HG03442 (cell line): ENCODE measurements around the gene DMC1.
"Not testable (repeated sequence)": the region's sequence is repeated elsewhere in the genome, so short reads cannot be mapped to it uniquely, and the experiment has no call there.

Experiments used
- ATAC-seq: cut with Tn5 transposase; IDR thresholded peaks from one replicate; pipeline ENCODE4 v1.9.1; 2021; ENCODE audit warnings: mild to moderate bottlenecking, moderate library complexity; ENCODE audit not compliant: unreplicated experiment

DMC1 gene, protein sequence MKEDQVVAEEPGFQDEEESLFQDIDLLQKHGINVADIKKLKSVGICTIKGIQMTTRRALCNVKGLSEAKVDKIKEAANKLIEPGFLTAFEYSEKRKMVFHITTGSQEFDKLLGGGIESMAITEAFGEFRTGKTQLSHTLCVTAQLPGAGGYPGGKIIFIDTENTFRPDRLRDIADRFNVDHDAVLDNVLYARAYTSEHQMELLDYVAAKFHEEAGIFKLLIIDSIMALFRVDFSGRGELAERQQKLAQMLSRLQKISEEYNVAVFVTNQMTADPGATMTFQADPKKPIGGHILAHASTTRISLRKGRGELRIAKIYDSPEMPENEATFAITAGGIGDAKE

GRCh38 chr22:38569972-38570778 is at the start of gene DMC1:
TSS of gene DMC1 (minus strand) at chr22:38570183. CDS start at chr22:38568256, 1,927 bp downstream.
- no peak for ATAC-seq

- ATAC-seq: no peak
These were observed 48.7 kb upstream of the DMC1 start for GRCh38 chr22:38618682-38619081.

- no peak for ATAC-seq
These were observed 48.3 kb upstream of the DMC1 start for GRCh38 chr22:38618258-38618657.

- not testable (repeated sequence) for ATAC-seq
These were observed 45.1 kb upstream of the DMC1 start for GRCh38 chr22:38615064-38615405.

- no peak for ATAC-seq
These were observed 44.5 kb upstream of the DMC1 start for GRCh38 chr22:38614332-38615063.

DNA sequence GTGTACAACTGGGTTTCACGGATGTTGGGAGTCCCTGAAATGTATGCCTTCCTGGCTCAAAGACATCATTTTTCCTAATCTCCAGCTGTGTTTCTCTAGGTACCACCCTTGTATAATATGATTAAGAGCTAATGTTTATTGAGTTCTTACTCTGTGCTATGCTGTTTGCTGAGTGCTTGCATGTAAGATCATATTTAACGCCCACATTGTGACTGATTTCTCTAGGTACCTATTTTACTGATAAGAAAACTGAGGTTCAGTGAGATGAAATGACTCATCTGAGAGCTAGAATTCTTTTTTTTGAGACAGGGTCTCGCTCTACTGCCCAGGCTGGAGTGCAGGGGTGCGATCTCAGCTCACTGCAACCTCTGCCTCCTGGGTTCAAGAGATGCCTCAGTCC is 43.6 kb upstream of the DMC1 start:
- ATAC-seq: no peak

DNA sequence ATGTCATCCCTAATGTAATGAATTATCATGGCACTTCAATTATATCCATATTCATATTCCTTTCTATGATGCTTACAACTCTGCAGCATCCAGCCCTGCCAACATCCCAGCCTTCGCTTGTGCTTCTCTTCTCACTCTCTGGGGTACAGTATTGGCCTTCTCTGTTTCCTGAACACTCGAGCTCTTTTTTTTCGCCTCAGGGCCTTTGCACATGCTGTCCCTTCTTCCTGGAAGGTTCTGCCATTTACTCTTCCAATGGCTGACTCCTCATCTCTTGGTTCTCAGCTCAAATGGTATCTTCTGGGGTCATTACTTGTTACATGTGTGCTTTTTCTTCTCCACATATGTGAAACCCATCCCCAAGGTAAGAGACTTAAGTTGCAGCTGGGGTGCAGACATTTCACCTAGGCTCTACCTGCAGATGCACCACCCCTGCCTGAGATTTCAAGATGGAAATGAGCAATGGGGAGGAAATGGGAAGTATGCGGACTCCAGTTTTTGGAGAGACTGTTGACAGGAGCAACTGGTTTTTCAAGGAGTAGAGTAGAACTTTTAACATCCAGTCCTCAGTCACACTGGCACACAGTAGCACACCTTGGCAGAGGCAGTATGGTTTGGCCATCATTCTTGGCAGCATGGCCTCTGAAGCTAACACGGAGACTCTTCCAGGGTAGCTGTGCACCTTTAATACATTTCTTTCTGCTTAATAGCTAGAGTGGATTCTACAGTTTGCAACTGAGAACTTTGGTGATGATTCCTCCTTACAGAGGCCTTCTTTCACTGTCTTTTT is 42.4 kb upstream of the DMC1 start:
- ATAC-seq: no peak

- no peak for ATAC-seq
These were observed 41.6 kb upstream of the DMC1 start for GRCh38 chr22:38611559-38611958.

- no peak for ATAC-seq
These were observed 40.3 kb upstream of the DMC1 start for GRCh38 chr22:38610234-38610633.

- no peak for ATAC-seq
These were observed 39.2 kb upstream of the DMC1 start for GRCh38 chr22:38608992-38609750.

DNA sequence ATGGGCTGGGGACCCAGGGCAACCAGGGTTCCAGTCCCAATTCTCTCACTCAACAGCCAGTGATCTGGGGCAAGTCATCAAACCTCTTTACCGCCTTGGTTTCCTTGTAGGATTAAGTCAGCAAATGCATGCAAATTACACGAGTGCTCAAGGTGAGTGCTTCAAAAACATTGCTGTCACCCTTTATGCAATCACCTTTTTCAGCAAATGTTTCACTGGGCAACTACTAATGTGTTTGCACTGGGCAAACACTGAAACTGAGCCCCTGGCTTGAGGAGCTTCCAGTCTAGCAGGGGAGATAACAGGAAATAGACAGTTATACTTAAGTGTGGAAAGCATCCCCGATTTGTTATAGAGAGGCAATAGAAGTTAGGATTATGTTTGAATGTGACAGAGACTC is 37.7 kb upstream of the DMC1 start:
- ATAC-seq: no peak

GRCh38 chr22:38602166-38602565 is 32.2 kb upstream of the DMC1 start:
- ATAC-seq: no peak

DNA sequence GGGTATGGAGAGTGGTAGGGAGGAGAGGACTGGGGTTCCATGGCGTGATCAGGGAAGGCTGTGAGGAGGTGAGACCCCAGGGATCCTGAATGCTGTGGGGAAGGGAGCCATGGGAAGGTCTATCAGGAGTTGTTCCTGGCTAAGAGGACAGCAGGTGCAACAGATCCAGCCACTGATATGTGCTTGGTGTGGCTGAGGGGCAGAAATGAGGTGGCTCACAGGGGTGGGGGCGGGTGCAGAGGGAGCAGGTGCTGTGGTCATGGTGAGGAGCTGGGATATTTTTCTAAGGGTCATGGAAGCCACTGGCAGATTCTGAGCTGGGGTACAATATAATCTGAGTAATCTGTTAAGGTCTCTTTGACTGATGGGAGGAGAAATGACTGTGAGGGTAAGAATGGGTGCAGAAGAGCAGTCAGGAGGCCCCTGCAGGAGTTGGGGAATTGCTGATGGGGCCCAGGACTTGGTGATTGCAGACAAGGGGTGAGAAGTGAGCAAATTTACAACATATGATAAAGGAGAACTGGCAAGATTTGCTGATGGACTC is 31.3 kb upstream of the DMC1 start:
- no peak for ATAC-seq

GRCh38 chr22:38599466-38599865 is 29.5 kb upstream of the DMC1 start:
- ATAC-seq: no peak

- not testable (repeated sequence) for ATAC-seq
These were observed 12.9 kb upstream of the DMC1 start for GRCh38 chr22:38582923-38583322.

DNA sequence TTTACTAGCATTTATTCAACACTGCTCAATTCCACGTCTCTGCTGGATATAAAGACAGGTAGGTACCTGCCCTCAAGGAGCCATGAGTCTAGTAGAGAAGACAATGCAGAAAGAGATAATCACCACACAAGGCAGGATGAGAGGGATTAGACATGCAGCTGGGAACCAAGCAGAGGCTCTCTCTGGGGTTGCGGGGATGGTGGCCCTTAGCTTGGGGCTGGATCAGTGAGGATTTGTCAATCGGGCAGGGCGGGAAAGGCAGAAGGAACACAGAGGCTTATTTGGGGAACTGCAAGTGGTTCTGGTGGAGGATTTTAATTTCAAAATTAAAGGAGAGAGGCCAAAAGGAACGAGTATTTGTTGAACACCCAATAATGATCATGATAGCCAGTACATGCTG is 8.5 kb upstream of the DMC1 start:
- ATAC-seq: no peak

- ATAC-seq: no peak
These were observed 2.1 kb upstream of the DMC1 start for GRCh38 chr22:38572065-38572464.

- ATAC-seq: no peak
These were observed 889 bp upstream of the DMC1 start for GRCh38 chr22:38570779-38571364.

DNA sequence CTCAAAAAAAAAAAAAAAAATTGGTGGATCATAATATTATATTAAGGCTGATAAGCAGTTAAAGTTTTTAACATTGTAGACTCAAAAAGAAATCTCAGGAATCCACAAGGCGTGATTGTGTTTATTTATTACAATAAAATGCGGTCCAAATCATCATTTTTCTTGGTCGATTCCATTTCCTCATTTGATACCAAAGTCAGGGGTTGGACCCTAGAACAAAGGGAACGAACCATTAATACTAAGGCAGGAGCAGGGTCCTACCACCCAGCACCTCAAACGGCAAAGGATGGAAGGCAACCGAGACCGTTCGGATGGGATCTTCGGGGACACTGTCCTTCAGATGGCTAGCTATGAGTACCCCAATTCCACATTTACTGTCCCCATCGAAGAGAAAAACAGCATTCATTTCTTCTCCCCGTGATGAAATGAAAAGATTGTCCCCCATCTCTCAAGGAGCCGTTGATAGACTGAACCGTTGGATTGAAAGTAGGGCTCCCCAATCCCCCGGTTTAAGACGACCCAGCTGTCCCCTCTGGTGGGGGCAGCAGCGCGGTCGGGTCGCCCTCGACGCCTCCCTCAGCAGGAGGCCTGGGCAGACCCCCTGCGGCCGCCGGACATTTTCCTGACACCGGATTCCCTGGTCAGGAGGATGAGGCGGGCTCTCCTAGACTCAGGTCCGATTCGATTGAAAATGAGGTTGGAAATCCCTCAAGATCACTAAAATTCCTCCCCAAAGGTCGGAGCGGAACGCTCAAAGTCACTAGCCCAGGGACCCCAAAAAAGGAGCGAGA is 607 bp downstream of the DMC1 start:
- no peak for ATAC-seq
